HepG2 (cell line): Measurements from ENCODE around the gene MT1F. TPM values are rescaled to one million over a fixed set of nuclear protein-coding genes. Genes with fewer than 3 reads are reported as not detected.

ENCODE experiments used
- ATAC-seq: fragments of 200-7000 bp; cut with Tn5 transposase; 3 replicates; pipeline ENCODE4 v1.9.1; 2020; ENCODE audit warnings: mild to moderate bottlenecking, moderate library complexity
- BruUV-seq: library from RNA; stranded (reverse); fragments of 400-500 nt; replicated peaks from 2 replicates; lab custom pipeline; 2021; lab: Mats Ljungman, UMichigan
- CTCF ChIA-PET: fragments of 300-600 bp; formaldehyde crosslinking; extraction: SDS; loops from one replicate; lab custom pipeline; 2021; ENCODE audit warnings: low total read pairs, inconsistent platforms, low intra/inter-chr PET ratio; lab: Yijun Ruan, JAX
- POLR2A ChIA-PET: fragments of 350-600 bp; sonication (Branson Sonifier 250); formaldehyde crosslinking; loops from one replicate; lab custom pipeline; 2020; ENCODE audit warnings: antibody characterized with exemption, inconsistent platforms; lab: Yijun Ruan, JAX
- DNase-seq: peaks from one replicate; pipeline ENCODE4 v3.0.0-alpha.2; 2015; ENCODE audit warnings: low spot score
- FAIRE-seq: peaks from 3 replicates; lab custom pipeline; 2011; peaks lifted over from hg19 to GRCh38; lab: Jason Lieb, UNC
- H2AFZ ChIP-seq: one replicate; pipeline ENCODE4 v1.6.1; 2011; ENCODE audit warnings: low read length, inconsistent platforms
- H3K27ac ChIP-seq: fragments of 300-600 bp; 3 replicates; pipeline ENCODE4 v1.8.0; 2011; ENCODE audit warnings: mixed run types, mild to moderate bottlenecking, mixed read lengths, low read length, inconsistent platforms; ENCODE audit not compliant: insufficient read depth; ENCODE audit errors: extremely low read length
- H3K27me3 ChIP-seq, 2 experiments: fragments of 200-600 bp in 1 of 2; 2 replicates in 1 of 2; 3 replicates in 1 of 2; pipeline versions ENCODE4 v1.6.0 to v1.8.0; 2011; ENCODE audit warnings: low read length in 2 of 2, mild to moderate bottlenecking in 2 of 2, moderate library complexity in 2 of 2, inconsistent platforms in 1 of 2; ENCODE audit not compliant: insufficient read depth in 2 of 2, control insufficient read depth in 1 of 2
- H3K36me3 ChIP-seq, 2 experiments: fragments of 200-600 bp in 1 of 2; replicated peaks in 1 of 2; 2 replicates in 1 of 2; 3 replicates in 1 of 2; pipeline versions ENCODE4 v1.5.1 to v1.8.0; 2011; ENCODE audit warnings: low read length in 2 of 2, inconsistent platforms in 1 of 2; ENCODE audit not compliant: insufficient read depth in 2 of 2, control insufficient read depth in 1 of 2
- H3K4me1 ChIP-seq: 2 replicates; pipeline ENCODE4 v1.5.1; 2012; ENCODE audit warnings: low read length, inconsistent platforms; ENCODE audit not compliant: insufficient read depth
- H3K4me2 ChIP-seq: 2 replicates; pipeline ENCODE4 v1.6.0; 2011; ENCODE audit warnings: low read depth, low read length, inconsistent platforms
- H3K4me3 ChIP-seq, 3 experiments: fragments of 200-600 bp in 1 of 3; sonication (generic), shearing (Covaris generic) in 1 of 3; replicated peaks in 1 of 3; 2 replicates each; pipeline ENCODE4 v1.5.1; 2011 to 2016; ENCODE audit warnings: low read length in 3 of 3, inconsistent platforms in 2 of 3, low read depth in 2 of 3, mild to moderate bottlenecking in 2 of 3, control low read depth in 1 of 3, mixed read lengths in 1 of 3; ENCODE audit not compliant: insufficient read depth in 1 of 3
- H3K79me2 ChIP-seq: one replicate; pipeline ENCODE4 v1.6.1; 2011; ENCODE audit warnings: low read length, inconsistent platforms; ENCODE audit not compliant: insufficient read depth
- H3K9ac ChIP-seq: 2 replicates; pipeline ENCODE4 v1.6.0; 2011; ENCODE audit warnings: mild to moderate bottlenecking, low read depth, low read length, inconsistent platforms; ENCODE audit not compliant: insufficient read depth
- H3K9me3 ChIP-seq: 2 replicates; pipeline ENCODE4 v1.5.1; 2012; ENCODE audit warnings: mild to moderate bottlenecking, low read length
- H4K20me1 ChIP-seq: 2 replicates; pipeline ENCODE4 v1.6.0; 2011; ENCODE audit warnings: inconsistent platforms, mild to moderate bottlenecking, low read length, moderate library complexity; ENCODE audit not compliant: insufficient read depth
- BRF2 ChIP-seq: sonication (generic); formaldehyde crosslinking; IDR thresholded peaks from 2 replicates; pipeline ENCODE4 v1.8.1; 2022; ENCODE audit warnings: mild to moderate bottlenecking, missing genetic modification reagents
- KLF9 ChIP-seq: IDR thresholded peaks from 2 replicates; pipeline ENCODE4 v1.6.1; 2016; ENCODE audit warnings: low read depth
- MTA3 ChIP-seq: sonication (generic); formaldehyde crosslinking; IDR thresholded peaks from 2 replicates; pipeline ENCODE4 v1.4.0; 2020; ENCODE audit warnings: missing genetic modification reagents
- ZKSCAN8 ChIP-seq: IDR thresholded peaks from 2 replicates; pipeline ENCODE4 v1.6.1; 2016; ENCODE audit warnings: borderline replicate concordance, missing genetic modification reagents, missing compliant biosample characterization
- WGBS: methylation state at CpG from one replicate; pipeline ENCODE4 v1.1.6; 2017; ENCODE audit warnings: low lambda C conversion rate; 5-methylcytosine and 5-hydroxymethylcytosine counted together
- in situ Hi-C: cut with HindIII; loops from 2 replicates; pipeline ENCODE4 v1.10.0; 2017; ENCODE audit warnings: low pct_unique_long_range_greater_than_20kb; ENCODE audit not compliant: extremely low pct_ligation_motif_present
- intact Hi-C: fragments of 100-400 bp; cut with micrococcal nuclease; formaldehyde crosslinking; loops from one replicate; pipeline ENCODE4 v1.10.0; 2022; ENCODE audit not compliant: unreplicated experiment
- polyA plus RNA-seq, 8 experiments: library from polyadenylated mRNA; depleted of rRNA in 3 of 8; stranded (reverse) in 7 of 8; unstranded in 1 of 8; fragments of >200 nt; fragmentation: Illumina TruSeq in 4 of 8; extraction: Trizol in 4 of 8; gene quantifications; 2 replicates each; pipeline versions ENCODE4 v1.2.1 to v1.2.3, GENCODE V29; 2011 to 2016; ENCODE audit warnings: low read depth in 4 of 8, missing spikeins in 1 of 8, mixed read lengths in 1 of 8; ENCODE audit not compliant: insufficient read depth in 1 of 8
- total RNA-seq, 5 experiments: library from RNA; depleted of rRNA; stranded (reverse); fragments of >200 nt; fragmentation: Illumina TruSeq; extraction: Trizol; gene quantifications; 2 replicates each; pipeline ENCODE4 v1.2.3, GENCODE V29; 2016; ENCODE audit warnings: low read depth in 1 of 5
- TF ChIP-seq, protein P1 (sequence below): IDR thresholded peaks from 2 replicates; pipeline ENCODE4 v1.6.1; 2016; ENCODE audit warnings: missing genetic modification reagents, missing compliant biosample characterization
- TF ChIP-seq, protein P2 (sequence below): sonication (generic); formaldehyde crosslinking; IDR thresholded peaks from 2 replicates; pipeline ENCODE4 v1.4.0; 2020; ENCODE audit warnings: mild to moderate bottlenecking, missing genetic modification reagents
- TF ChIP-seq, protein P3 (sequence below): sonication (generic); formaldehyde crosslinking; IDR thresholded peaks from 2 replicates; pipeline ENCODE4 v1.4.0; 2020; ENCODE audit warnings: missing genetic modification reagents
- TF ChIP-seq, protein P4 (sequence below): IDR thresholded peaks from 2 replicates; pipeline ENCODE4 v1.6.1; 2018; ENCODE audit warnings: missing genetic modification reagents
- TF ChIP-seq, protein P5 (sequence below): IDR thresholded peaks from 2 replicates; pipeline ENCODE4 v1.6.1; 2016; ENCODE audit warnings: low read depth, missing genetic modification reagents, missing compliant biosample characterization

The MT1F gene
- total and polyA plus RNA-seq, 2 of the 13 experiments (the other 11 are each of a cell fraction or from before 2014, with no cell fraction given) = 1.9 to 169 TPM

DNA sequence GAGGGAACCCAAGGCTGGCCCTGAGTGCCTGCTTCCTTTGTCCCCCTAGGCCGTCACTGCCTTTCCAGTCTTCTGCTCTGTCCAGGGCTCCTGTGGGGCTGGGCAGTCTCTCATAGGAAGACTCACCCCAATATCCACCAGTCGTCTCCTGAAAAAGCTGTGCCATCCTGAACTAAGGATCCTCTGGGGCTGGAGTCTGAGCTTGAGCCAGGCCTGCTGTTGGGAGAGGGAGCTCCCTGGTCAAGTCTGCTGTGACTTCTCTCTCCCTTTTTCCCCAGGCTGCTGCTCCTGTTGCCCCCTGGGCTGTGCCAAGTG lies 12.8 kb downstream of the MT1F start:
- Histone ChIP-seq H2AFZ (no peak overlapping the region), H3K79me2 (no peaks in the 10 kb centered on the region), H3K4me2 (no peak overlapping the region), H3K9ac (no peak overlapping the region), H3K27ac (no peak overlapping the region), H3K9me3 (no peaks in the 10 kb centered on the region), H4K20me1 (no peaks in the 10 kb centered on the region), H3K27me3 (peaks cover 7 to 48% of the 10 kb centered on the region in 2 experiments), H3K4me1 (peaks cover 27% of the 10 kb centered on the region), H3K4me3 (no peak overlapping the region), H3K36me3 (no peaks in the 10 kb centered on the region)
- 30% methylated on average over 2 of the region's 2 CpGs for WGBS
- in situ Hi-C loops = no loop called here
- BruUV-seq = no TSS peak
- POLR2A ChIA-PET = interaction anchor here (1.1 kb wide), 1 partner anchor 45 kb away, joined by 3 read pairs; the partner anchor contains the start of gene MT1E
- CTCF ChIA-PET = no interaction called here
- DNase-seq (no peak), ATAC-seq (no peak), FAIRE-seq (no peak)
- TF ChIP-seq, protein P1, sequence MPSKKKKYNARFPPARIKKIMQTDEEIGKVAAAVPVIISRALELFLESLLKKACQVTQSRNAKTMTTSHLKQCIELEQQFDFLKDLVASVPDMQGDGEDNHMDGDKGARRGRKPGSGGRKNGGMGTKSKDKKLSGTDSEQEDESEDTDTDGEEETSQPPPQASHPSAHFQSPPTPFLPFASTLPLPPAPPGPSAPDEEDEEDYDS (CRISPR knock-in tag) = no peak
- no peak for TF ChIP-seq BRF2 (CRISPR knock-in tag)
- TF ChIP-seq, protein P2, sequence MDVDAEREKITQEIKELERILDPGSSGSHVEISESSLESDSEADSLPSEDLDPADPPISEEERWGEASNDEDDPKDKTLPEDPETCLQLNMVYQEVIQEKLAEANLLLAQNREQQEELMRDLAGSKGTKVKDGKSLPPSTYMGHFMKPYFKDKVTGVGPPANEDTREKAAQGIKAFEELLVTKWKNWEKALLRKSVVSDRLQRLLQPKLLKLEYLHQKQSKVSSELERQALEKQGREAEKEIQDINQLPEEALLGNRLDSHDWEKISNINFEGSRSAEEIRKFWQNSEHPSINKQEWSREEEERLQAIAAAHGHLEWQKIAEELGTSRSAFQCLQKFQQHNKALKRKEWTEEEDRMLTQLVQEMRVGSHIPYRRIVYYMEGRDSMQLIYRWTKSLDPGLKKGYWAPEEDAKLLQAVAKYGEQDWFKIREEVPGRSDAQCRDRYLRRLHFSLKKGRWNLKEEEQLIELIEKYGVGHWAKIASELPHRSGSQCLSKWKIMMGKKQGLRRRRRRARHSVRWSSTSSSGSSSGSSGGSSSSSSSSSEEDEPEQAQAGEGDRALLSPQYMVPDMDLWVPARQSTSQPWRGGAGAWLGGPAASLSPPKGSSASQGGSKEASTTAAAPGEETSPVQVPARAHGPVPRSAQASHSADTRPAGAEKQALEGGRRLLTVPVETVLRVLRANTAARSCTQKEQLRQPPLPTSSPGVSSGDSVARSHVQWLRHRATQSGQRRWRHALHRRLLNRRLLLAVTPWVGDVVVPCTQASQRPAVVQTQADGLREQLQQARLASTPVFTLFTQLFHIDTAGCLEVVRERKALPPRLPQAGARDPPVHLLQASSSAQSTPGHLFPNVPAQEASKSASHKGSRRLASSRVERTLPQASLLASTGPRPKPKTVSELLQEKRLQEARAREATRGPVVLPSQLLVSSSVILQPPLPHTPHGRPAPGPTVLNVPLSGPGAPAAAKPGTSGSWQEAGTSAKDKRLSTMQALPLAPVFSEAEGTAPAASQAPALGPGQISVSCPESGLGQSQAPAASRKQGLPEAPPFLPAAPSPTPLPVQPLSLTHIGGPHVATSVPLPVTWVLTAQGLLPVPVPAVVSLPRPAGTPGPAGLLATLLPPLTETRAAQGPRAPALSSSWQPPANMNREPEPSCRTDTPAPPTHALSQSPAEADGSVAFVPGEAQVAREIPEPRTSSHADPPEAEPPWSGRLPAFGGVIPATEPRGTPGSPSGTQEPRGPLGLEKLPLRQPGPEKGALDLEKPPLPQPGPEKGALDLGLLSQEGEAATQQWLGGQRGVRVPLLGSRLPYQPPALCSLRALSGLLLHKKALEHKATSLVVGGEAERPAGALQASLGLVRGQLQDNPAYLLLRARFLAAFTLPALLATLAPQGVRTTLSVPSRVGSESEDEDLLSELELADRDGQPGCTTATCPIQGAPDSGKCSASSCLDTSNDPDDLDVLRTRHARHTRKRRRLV (CRISPR knock-in tag) = no peak
- no peak for TF ChIP-seq MTA3
- TF ChIP-seq KLF9 = no peak
- TF ChIP-seq, protein P3, sequence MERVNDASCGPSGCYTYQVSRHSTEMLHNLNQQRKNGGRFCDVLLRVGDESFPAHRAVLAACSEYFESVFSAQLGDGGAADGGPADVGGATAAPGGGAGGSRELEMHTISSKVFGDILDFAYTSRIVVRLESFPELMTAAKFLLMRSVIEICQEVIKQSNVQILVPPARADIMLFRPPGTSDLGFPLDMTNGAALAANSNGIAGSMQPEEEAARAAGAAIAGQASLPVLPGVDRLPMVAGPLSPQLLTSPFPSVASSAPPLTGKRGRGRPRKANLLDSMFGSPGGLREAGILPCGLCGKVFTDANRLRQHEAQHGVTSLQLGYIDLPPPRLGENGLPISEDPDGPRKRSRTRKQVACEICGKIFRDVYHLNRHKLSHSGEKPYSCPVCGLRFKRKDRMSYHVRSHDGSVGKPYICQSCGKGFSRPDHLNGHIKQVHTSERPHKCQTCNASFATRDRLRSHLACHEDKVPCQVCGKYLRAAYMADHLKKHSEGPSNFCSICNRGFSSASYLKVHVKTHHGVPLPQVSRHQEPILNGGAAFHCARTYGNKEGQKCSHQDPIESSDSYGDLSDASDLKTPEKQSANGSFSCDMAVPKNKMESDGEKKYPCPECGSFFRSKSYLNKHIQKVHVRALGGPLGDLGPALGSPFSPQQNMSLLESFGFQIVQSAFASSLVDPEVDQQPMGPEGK = no peak
- TF ChIP-seq, protein P4, sequence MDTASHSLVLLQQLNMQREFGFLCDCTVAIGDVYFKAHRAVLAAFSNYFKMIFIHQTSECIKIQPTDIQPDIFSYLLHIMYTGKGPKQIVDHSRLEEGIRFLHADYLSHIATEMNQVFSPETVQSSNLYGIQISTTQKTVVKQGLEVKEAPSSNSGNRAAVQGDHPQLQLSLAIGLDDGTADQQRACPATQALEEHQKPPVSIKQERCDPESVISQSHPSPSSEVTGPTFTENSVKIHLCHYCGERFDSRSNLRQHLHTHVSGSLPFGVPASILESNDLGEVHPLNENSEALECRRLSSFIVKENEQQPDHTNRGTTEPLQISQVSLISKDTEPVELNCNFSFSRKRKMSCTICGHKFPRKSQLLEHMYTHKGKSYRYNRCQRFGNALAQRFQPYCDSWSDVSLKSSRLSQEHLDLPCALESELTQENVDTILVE (CRISPR knock-in tag) = no peak
- TF ChIP-seq, protein P5, sequence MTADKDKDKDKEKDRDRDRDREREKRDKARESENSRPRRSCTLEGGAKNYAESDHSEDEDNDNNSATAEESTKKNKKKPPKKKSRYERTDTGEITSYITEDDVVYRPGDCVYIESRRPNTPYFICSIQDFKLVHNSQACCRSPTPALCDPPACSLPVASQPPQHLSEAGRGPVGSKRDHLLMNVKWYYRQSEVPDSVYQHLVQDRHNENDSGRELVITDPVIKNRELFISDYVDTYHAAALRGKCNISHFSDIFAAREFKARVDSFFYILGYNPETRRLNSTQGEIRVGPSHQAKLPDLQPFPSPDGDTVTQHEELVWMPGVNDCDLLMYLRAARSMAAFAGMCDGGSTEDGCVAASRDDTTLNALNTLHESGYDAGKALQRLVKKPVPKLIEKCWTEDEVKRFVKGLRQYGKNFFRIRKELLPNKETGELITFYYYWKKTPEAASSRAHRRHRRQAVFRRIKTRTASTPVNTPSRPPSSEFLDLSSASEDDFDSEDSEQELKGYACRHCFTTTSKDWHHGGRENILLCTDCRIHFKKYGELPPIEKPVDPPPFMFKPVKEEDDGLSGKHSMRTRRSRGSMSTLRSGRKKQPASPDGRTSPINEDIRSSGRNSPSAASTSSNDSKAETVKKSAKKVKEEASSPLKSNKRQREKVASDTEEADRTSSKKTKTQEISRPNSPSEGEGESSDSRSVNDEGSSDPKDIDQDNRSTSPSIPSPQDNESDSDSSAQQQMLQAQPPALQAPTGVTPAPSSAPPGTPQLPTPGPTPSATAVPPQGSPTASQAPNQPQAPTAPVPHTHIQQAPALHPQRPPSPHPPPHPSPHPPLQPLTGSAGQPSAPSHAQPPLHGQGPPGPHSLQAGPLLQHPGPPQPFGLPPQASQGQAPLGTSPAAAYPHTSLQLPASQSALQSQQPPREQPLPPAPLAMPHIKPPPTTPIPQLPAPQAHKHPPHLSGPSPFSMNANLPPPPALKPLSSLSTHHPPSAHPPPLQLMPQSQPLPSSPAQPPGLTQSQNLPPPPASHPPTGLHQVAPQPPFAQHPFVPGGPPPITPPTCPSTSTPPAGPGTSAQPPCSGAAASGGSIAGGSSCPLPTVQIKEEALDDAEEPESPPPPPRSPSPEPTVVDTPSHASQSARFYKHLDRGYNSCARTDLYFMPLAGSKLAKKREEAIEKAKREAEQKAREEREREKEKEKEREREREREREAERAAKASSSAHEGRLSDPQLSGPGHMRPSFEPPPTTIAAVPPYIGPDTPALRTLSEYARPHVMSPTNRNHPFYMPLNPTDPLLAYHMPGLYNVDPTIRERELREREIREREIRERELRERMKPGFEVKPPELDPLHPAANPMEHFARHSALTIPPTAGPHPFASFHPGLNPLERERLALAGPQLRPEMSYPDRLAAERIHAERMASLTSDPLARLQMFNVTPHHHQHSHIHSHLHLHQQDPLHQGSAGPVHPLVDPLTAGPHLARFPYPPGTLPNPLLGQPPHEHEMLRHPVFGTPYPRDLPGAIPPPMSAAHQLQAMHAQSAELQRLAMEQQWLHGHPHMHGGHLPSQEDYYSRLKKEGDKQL (CRISPR knock-in tag) = no peak
- TF ChIP-seq ZKSCAN8 (CRISPR knock-in tag) = no peak
- intact Hi-C loops = loop anchor here (5.0 kb wide), 1 partner anchor 192 kb away; no protein-coding TSS in a partner anchor
